ENCODE data around the gene PRKAB2.

DNA sequence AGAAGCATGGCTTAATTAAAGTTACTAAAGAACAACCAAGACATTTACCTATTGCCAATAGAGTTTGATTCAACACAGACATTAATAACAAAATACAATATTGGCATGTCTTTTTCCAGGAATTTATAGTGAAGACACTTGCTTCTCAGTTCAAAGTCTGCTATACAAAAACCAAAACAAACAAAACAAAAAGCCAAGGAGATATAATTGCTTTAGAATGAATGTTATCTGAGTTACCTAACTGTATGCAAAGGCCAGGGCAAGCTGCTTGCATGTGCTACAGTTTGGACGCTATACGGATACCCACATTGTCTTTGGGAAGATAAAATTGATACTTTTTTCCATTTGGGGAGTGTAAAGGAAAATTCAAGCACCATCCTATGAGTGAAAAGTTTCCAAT, 39.3 kb upstream of the PRKAB2 start:
- TF ChIP-seq, protein P1, sequence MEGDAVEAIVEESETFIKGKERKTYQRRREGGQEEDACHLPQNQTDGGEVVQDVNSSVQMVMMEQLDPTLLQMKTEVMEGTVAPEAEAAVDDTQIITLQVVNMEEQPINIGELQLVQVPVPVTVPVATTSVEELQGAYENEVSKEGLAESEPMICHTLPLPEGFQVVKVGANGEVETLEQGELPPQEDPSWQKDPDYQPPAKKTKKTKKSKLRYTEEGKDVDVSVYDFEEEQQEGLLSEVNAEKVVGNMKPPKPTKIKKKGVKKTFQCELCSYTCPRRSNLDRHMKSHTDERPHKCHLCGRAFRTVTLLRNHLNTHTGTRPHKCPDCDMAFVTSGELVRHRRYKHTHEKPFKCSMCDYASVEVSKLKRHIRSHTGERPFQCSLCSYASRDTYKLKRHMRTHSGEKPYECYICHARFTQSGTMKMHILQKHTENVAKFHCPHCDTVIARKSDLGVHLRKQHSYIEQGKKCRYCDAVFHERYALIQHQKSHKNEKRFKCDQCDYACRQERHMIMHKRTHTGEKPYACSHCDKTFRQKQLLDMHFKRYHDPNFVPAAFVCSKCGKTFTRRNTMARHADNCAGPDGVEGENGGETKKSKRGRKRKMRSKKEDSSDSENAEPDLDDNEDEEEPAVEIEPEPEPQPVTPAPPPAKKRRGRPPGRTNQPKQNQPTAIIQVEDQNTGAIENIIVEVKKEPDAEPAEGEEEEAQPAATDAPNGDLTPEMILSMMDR (conservative IDR thresholded peaks at IDR 0.05; ENCODE audit: low read length) = no peak
- TF ChIP-seq EZH2phosphoT487 (IDR thresholded peaks at IDR 0.05; ENCODE audit: borderline replicate concordance) = no peak
